DLD1 (cell line): ENCODE data around the gene PTPRG.

Experiments
- in situ Hi-C: cut with HindIII; loops from 2 replicates; pipeline ENCODE4 v1.10.0; 2017; ENCODE audit warnings: low sequenced_read_pairs

PTPRG gene

DNA sequence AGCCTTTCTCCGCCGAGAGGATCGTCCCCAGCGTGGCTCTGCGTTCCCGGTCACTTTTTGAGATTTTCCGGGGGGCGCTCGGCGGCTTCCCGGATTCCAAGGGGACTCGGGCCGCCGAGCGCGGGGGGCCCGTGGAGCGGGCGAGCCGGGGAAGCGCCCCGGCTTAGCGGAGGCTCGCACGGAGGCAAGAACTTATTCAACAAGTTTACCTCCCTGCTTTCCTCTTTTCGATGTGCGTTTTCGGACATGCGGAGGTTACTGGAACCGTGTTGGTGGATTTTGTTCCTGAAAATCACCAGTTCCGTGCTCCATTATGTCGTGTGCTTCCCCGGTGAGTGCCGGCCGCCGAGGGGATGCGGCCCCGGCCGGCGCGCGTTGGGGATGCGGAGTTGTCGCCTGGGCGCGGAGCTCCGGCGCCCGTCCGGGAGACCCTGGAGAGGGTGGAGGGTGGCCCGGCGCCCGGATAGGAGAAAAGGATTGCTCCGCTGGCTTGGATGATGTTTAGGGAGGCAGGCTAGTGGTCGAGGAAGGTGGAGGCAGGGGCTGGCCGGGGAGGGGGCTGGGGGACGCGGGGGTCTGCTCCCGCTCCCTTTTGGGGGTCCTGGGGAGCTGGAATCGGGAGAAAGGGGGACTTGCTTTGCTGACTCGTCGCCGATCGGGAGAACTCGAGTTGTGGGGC, 810 bp downstream of the PTPRG start:
- in situ Hi-C loops, result no loop called here

DNA sequence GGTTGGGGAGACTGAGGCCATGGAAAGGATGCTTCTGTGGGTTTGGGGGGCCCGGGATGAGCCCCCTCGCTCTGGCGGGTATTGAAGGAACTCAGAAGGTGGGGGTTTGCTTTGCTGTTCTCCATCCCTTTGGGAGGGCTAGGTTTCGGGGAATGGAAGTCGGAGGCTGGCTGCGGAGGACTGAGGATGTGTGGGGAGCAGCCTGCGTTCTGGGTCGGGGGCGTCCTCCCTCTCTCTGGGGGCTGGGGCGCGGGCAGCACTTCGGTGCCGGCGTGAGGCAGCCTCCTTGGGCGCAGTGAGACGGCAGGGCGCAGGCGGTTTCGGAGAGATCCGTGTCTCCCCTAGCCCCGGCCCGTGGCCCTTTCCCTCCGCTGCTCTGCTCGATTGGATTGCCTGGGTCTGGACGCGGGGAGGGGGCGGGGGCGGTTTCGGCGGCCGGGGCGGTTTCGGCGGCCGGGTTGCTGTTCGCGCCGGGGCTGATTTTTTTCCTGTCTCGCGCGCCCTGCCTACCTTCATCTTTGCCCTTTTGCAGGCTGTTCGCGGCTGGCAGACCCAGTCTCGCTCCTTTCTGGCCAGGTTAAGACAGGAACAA, 1.4 kb downstream of the PTPRG start:
- in situ Hi-C loops, result no loop called here

DNA sequence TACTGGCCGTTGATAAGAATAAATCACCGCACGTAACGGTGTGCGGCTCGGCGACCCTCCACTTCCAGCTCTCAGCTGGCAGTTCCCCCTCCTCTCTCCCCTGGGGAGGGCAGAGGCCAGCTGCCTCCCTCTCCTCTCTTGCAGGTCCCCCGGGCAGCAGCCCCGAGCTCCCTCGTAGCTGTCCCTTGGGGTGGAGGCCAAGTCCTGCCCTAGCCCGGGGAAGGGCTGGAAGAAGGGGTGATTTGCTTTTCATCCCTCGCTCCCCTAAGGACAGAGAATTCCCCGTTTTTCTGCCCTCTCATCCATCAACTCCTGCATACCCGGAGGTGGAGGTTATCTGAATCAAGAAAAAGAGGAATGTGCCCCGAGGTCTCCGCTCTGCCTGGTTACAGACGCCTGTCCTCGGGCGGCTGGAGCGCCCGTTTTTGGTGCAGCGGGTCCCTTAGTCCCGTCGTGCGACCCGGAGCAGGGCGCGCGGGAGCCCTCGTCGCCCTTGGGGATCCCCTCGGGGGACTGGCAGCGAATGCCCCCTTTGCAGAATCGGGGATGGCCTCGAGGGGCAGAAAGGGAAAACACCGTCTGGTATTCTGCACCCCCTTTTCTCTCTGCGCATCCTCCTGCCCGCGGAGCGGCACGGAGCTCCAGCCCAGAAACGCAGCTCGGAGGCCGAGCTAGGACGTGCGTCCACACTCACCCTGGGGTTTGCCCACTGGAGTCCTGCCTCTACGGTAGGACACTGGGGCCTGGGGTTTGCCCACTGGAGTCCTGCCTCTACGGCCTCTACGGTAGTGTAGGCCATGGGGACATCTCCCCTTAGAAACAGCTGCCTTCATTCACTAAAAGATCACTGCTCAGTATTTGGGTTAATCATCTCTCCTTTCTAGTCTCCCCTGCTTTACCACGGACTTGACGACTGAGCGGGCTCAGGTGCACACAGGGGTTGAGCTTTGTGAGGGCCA, 2.2 kb downstream of the PTPRG start:
- in situ Hi-C loops, result no loop called here

GRCh38 chr3:61564395-61565059, 3.2 kb downstream of the PTPRG start:
- in situ Hi-C loops, result no loop called here

DNA sequence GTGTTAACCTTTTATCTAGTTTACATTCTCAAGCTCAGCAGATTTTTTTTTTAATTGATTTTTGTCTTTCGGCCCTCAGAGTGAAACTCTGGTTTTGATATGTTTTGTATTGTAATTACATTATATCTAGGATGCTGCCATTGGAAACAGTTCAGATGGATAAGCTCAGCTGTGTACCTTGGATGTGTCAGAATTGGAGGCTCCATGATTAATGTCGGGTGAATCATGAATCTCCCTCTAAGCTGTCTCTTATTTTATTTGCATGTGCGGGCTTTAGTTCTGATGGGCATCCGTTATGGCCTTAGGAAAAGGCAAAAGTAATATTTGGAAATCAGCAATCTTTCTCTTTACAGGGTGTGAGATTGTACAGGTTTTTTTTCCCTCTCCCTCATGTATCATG, 4.2 kb downstream of the PTPRG start:
- in situ Hi-C loops, result no loop called here

DNA sequence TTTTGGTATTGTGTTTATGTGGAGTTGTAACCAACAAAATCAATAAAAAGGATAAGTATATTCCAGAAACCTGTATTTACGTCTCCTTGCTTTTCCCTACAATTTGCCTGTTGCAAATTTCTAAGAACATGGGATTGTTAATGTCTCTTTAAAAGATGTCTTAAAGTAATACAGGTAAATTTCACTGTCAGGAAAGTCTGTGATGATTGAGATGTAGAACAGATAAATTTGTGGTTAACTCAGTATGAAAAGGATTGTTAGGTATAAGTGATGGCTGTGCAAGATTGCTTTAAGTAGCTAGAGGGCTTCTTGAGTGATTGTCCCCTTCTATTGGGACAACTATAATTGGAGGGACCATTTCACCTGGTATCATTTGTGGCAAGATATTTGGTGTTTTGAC, 6.8 kb downstream of the PTPRG start:
- in situ Hi-C loops, result no loop called here

GRCh38 chr3:61569856-61570580, 8.6 kb downstream of the PTPRG start:
- in situ Hi-C loops, result no loop called here

- in situ Hi-C loops, result no loop called here
Measured at GRCh38 chr3:61570813-61571212, 9.4 kb downstream of the PTPRG start.

GRCh38 chr3:61571516-61572336, 10.4 kb downstream of the PTPRG start:
- in situ Hi-C loops, result no loop called here

DNA sequence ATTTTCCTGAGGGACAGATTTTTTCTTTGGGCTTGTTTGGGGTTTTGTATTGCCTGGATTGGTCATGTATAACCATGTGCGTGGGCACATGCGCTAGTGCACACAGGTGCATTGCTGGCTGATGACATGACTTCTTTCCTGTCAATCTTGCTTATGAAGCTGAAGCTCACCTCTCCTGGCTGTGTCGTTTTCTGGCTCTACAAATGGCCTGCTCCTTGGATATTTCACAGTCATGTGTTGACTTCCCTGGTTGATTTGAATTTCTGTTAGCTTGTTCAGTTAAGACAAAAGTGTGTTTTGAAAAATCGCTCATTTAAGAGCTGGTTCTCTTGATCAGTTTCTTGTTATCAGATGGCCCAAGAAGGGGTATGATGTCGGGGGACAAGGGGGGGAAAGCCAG, 11.5 kb downstream of the PTPRG start:
- in situ Hi-C loops, result no loop called here

GRCh38 chr3:61573441-61573840, 12.1 kb downstream of the PTPRG start:
- in situ Hi-C loops, result no loop called here

DNA sequence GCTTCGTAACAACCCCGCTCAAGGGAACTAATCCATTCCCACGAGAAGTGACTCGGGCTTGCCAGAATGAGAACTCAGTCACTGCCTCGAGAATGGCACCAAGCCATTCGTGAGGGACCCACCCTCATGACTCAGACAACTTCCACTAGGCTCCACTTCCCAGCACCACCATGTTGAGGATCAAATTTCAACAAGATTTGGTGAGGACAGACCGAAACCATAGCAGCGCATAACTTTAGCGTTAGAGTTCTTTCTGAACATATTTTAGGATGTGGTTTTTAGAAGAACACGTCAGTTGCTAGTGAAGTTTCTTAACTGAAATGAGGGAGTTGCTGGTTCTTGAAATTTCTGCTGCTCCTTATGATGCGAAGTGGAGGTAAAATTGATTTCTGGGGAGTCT, 13.5 kb downstream of the PTPRG start:
- in situ Hi-C loops, result no loop called here

DNA sequence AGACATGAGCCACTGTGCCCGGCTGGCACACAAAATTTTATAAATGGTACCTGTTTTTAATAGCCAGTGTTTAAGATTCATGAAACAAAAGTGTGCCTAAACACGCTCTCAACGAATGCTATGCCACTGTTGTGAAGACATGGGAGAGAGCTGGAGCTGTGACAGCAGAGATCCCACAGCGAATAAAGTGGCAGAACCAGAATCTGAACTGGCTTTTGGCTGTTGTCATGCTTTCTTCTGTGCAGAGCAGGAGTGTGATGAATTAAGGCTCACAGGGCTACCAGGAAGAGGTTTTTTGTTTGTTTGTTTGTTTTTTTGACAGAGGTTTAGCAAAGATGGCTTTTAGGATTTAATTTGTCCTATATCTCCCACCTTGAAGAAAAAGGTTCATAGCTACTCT, 14.5 kb downstream of the PTPRG start:
- in situ Hi-C loops, result no loop called here

DNA sequence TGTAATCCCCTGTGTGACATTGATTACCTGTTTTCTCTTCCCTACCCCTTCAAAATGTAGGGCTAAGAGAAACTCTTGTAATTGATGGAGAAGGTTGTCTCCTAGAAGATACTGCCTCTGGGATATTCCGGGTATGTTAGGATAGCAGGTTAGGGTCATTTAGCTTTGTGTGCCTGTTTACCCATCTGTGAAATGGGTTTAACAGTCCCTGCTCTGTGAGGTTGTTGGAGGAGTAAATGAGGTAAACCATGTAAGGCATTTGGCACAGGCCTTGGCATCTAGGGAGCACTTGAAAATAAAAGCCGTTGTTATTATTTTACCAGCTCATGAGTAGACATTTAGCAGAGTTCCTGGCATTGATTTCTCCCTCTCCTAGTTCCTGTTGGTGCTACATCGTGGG, 16.4 kb downstream of the PTPRG start:
- in situ Hi-C loops, result no loop called here

- in situ Hi-C loops, result no loop called here
Measured at GRCh38 chr3:61578667-61579367, 17.4 kb downstream of the PTPRG start.

- in situ Hi-C loops, result no loop called here
Measured at GRCh38 chr3:61579685-61580084, 18.3 kb downstream of the PTPRG start.

- in situ Hi-C loops, result no loop called here
Measured at GRCh38 chr3:61580982-61581643, 19.7 kb downstream of the PTPRG start.

DNA sequence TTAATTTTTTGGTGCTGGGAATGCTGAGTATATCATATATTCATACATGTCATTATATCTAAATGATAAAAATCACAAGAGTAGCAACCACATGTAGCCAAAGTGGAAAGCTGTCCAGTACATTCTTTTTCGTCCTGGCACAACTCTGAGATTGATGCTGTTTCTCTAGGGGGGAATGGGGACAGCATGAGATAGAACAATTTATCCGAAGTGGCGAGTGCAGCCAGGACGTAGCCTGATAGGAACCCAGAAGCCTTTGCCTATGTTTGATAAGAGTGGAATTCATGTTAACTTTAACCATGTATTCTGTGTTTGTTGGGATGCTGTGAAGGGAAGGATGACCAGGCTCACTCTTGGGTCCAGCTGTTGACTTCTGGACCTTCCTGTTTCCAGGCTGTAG, 20.9 kb downstream of the PTPRG start:
- in situ Hi-C loops, result no loop called here

DNA sequence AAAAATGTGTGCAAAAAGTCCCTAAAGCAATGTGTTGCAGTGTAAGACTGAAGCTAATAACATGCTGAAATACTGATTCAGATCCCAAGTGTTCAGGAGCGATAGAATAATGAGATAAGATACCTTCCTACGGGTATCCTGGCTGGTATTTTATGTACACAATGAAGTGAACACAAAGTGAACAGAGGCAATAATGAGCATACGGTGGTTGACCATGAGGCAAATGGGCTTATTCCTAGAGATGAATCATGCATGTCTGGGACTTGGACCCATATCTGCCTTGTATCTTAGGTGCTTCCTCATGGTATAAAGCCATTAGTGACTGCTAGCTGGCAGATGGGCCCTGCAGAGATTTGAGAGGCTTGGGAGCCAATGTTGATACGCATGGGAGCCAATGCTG, 21.5 kb downstream of the PTPRG start:
- in situ Hi-C loops, result no loop called here
